ENCODE data around the gene ZNF891. TPM values are rescaled to one million over a fixed set of nuclear protein-coding genes. Genes with fewer than 3 reads are reported as not detected.

The ZNF891 gene
- 0.30 and 0.34 TPM in 2 replicates for total RNA-seq

DNA sequence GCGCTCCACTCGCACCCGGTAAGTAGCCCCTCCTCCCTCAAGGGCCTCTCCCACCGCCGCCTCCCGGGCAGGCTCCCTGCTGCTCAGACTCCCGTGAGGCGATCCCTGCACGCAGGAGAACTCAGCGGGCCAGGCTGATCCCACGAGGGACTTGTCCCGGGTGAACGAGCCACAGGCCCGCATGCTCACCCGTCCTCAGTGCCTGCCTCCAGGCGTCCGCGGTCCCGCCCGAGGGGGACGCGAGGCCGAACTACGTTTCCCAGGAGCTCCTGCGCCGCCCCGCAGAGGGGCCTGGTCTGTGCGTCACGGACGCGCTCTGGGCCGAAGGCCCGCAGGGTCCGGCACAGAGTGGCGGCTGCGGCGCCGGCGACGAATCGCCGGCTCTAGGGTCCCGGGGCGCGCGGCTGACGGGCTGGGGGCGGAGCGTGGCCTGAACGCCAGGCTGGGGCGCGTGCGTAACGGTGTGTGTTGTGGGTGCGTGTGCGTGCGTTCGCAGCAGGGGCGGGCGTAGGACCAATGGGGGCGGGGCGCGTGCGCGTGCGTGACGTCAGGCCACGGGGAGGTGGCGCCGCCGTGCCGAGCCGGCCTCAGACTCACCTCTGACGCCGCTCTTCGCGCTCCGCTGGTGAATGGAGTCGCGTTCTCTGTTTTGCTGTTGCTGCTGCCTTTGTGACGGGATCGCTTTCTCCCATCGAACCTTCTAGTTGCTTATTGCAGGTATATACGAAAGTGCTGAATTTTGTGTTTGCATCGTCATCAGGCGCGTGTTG is at the start of gene ZNF891, which contains the start of gene ZNF10:
TSS of gene ZNF891 (minus strand) at position 237 of the 770 bp plus-strand sequence. CDS start 8,356 bp downstream, outside the sequence.
TSS of gene ZNF10 (plus strand) at position 590 of the 770 bp plus-strand sequence. CDS start 13,866 bp downstream, outside the sequence.

GRCh38 chr12:133080368-133081158 is 49.5 kb downstream of the ZNF891 start, which contains the start of gene ZNF140:
Gene ZNF140 (plus strand): TSS chr12:133080923. CDS start chr12:133081321, 398 bp downstream.

Other genes starting within 250 kb of the ZNF891 start
- 23.7 and 27.4 TPM in 2 replicates for gene CHFR, start 242.7 kb downstream of the ZNF891 start, total RNA-seq
- gene ZNF605, start 174.0 kb downstream of the ZNF891 start, total RNA-seq, result 1.5 and 1.9 TPM in 2 replicates
- gene ZNF26, start 143.9 kb downstream of the ZNF891 start, total RNA-seq, result 4.8 and 4.9 TPM in 2 replicates
- 6.4 and 8.4 TPM in 2 replicates for gene ZNF84, start 92.8 kb downstream of the ZNF891 start, total RNA-seq
- 6.7 and 8.9 TPM in 2 replicates for gene ZNF140, start 49.4 kb downstream of the ZNF891 start, total RNA-seq
- 1.2 and 2.1 TPM in 2 replicates for gene ZNF10, start 353 bp upstream of the ZNF891 start, total RNA-seq
- gene ZNF268, start 51.2 kb upstream of the ZNF891 start, total RNA-seq, result 9.7 and 16.0 TPM in 2 replicates
- not detected in 2 replicates for gene ANHX, start 105.6 kb upstream of the ZNF891 start, total RNA-seq

Measured in bronchus fibroblast of lung (primary cell).